GM12892 (cell line): ENCODE measurements around the gene MRPL19.

Experiments
- POLR2A ChIP-seq: IDR thresholded peaks from 2 replicates; pipeline ENCODE4 v1.6.1; 2011; ENCODE audit warnings: low read depth, low read length, control low read depth
- TAF1 ChIP-seq: IDR thresholded peaks from 2 replicates; pipeline ENCODE4 v1.6.1; 2011; ENCODE audit warnings: low read depth, mild to moderate bottlenecking, control low read depth, low read length, borderline replicate concordance

DNA sequence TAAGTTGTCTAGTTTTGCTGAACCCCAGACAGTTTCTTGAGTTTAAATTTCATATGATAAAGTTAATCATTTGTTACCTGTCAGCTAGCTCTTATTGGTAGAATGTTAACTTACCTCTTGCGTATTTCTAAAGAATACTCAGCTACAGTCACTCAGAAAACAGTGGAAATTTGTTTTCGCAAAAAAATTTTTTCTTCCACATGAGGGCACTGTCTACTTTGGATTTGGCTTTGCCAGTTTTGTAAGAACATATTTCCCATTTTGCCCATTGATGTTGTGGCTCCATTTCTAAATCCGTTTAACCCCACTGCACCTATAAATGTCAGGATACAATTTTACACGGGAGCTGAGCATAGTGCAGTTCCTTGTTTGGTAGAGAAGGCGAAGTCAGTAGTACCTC, 83.3 kb downstream of the MRPL19 start:
- no peak for TF ChIP-seq POLR2A
- no peak for TF ChIP-seq TAF1
